ENCODE measurements around the gene MTHFD1. TPM values are rescaled to one million over a fixed set of nuclear protein-coding genes. Genes with fewer than 3 reads are reported as not detected.

Gene MTHFD1
- 28.2 and 33.6 TPM in 2 replicates for total RNA-seq

DNA sequence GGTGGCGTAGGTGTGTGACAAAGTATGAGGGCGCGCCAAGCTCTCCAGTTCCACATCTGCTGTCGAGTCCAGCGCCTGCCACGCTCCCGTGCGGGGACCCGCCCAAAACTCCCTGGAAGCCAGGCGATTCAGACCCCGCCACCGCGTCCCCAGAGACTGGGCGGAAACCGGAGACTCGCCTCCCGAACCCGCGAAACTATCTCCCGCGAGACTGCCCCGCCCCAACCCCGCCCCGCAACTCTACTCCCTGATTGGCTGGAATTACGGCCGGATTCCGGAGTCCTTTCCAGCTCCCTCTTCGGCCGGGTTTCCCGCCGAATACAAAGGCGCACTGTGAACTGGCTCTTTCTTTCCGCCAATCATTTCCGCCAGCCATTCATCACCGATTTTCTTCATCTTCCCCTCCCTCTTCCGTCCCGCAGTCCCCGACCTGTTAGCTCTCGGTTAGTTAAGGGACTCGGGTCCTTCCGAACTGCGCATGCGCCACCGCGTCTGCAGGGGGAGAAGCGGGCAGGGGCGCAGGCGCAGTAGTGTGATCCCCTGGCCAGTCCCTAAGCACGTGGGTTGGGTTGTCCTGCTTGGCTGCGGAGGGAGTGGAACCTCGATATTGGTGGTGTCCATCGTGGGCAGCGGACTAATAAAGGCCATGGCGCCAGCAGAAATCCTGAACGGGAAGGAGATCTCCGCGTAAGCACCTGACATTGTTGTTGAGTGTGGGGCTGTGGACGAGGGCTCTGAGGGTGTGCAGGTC lies at the start of gene MTHFD1:
MTHFD1 (plus strand) TSS at position 572 of the 751 bp plus-strand sequence; CDS start at position 647, 75 bp downstream.
- no peaks in the 10 kb centered on the region for H3K27me3 ChIP-seq (ENCODE audit: insufficient read depth, low read length)
- H3K27ac ChIP-seq (ENCODE audit: low read depth, low read length) = peak within 1 kb of the TSS; percentile 74
- H4K20me1 ChIP-seq (ENCODE audit: insufficient read depth, low read length) = no peaks in the 10 kb centered on the region
- DNase-seq (ENCODE audit: insufficient read length, low spot score, missing footprints) = peak; percentile 98
- peak within 1 kb of the TSS; percentile 94 for H3K4me2 ChIP-seq (ENCODE audit: insufficient read depth, low read length)
- H3K9me3 ChIP-seq (ENCODE audit: low read depth, low read length) = no peaks in the 10 kb centered on the region
- peak within 1 kb of the TSS; percentile 97 for H2AFZ ChIP-seq (ENCODE audit: low read length)
- H3K36me3 ChIP-seq (ENCODE audit: insufficient read depth, low read length) = peaks cover 5% of the 10 kb centered on the region
- peaks cover 47% of the 10 kb centered on the region for H3K79me2 ChIP-seq (ENCODE audit: insufficient read depth, low read length)
- no peaks in the 10 kb centered on the region for H3K4me1 ChIP-seq (ENCODE audit: insufficient read depth, low read length)
- TF ChIP-seq, protein P1, sequence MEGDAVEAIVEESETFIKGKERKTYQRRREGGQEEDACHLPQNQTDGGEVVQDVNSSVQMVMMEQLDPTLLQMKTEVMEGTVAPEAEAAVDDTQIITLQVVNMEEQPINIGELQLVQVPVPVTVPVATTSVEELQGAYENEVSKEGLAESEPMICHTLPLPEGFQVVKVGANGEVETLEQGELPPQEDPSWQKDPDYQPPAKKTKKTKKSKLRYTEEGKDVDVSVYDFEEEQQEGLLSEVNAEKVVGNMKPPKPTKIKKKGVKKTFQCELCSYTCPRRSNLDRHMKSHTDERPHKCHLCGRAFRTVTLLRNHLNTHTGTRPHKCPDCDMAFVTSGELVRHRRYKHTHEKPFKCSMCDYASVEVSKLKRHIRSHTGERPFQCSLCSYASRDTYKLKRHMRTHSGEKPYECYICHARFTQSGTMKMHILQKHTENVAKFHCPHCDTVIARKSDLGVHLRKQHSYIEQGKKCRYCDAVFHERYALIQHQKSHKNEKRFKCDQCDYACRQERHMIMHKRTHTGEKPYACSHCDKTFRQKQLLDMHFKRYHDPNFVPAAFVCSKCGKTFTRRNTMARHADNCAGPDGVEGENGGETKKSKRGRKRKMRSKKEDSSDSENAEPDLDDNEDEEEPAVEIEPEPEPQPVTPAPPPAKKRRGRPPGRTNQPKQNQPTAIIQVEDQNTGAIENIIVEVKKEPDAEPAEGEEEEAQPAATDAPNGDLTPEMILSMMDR (IDR thresholded peaks at IDR 0.05; ENCODE audit: extremely low read depth, low read depth, low read length) = no peak
- peak within 1 kb of the TSS; percentile 78 for H3K4me3 ChIP-seq (ENCODE audit: insufficient read depth, low read length)

DNA sequence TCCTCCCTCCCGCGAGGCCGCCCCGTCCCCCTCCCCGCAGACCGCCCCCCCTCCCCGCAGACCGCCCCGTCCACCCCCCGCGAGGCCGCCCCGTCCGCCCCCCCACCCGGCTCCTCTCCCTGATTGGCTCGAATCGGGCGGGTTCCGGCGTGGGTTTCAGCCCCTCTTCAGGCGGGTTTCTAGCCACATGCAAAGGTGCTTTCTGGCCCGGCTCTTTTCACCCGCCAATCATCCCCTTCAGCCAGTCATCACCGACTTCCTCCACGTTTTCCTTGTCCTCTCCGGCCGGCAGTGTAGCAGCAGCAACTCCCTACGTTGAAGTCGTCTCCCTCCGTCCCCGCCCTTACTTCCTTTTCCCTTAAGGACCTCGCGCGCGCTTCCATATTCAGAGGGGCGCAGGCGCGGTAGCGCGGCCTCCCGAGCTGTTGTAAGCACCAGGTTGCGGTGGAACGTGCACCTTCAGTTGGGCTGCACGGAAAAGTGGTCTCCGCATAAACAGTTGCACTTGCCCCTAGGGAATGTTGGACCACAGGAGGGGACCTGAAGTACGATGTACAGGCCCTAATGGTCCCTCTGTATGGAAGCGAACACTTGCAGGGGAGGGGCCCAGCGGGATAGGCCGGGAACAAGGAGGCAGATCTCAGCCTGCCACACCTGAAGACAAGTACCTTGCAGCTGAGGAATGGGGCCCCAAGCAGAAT lies 49.4 kb upstream of the MTHFD1 start:
- peak; percentile 98 for DNase-seq (ENCODE audit: insufficient read length, low spot score, missing footprints)
- Histone ChIP-seq H3K27ac (ENCODE audit: low read depth, low read length) (peak overlapping the region; percentile 47), H4K20me1 (ENCODE audit: insufficient read depth, low read length) (no peaks in the 10 kb centered on the region), H3K4me2 (ENCODE audit: insufficient read depth, low read length) (peak overlapping the region; percentile 88), H3K27me3 (ENCODE audit: insufficient read depth, low read length) (no peaks in the 10 kb centered on the region), H3K4me1 (ENCODE audit: insufficient read depth, low read length) (peaks cover 9% of the 10 kb centered on the region), H3K9me3 (ENCODE audit: low read depth, low read length) (peaks cover 2% of the 10 kb centered on the region), H3K79me2 (ENCODE audit: insufficient read depth, low read length) (no peaks in the 10 kb centered on the region), H2AFZ (ENCODE audit: low read length) (peak overlapping the region; percentile 98), H3K4me3 (ENCODE audit: insufficient read depth, low read length) (peak overlapping the region; percentile 85), H3K36me3 (ENCODE audit: insufficient read depth, low read length) (no peaks in the 10 kb centered on the region)
- TF ChIP-seq, protein P1 (IDR thresholded peaks at IDR 0.05; ENCODE audit: extremely low read depth, low read depth, low read length) = no peak

DNA sequence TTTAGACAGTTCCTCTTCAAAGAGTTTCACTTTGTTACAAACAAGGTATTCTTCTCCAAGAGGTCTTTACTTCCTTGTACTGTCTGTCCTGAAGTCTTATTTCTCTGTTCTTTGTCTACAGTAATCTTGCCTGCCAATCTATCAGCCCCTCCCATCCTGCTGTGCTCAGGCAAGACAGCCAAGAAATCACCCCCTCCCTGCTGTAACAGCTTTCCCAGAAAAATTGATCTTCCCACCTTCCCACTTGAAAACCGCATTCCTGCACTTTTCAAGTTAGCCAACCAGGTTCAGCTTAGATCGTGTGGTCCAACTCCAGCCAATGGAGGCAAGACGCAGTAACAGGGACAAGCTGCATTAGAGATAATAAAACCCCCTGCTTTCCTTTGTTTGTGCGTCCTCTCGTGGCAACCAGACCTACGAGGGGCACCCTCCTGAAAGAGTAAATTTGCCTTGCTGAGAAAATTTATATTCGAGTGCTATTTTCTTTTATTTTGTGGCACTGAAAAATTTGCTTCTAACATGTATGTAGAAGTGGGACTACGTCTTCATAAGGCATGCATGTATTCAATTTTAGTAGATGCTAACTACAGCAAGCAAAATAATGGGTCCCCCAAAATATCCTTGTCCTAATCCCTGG lies 47.5 kb upstream of the MTHFD1 start:
- H3K27ac ChIP-seq (ENCODE audit: low read depth, low read length) = no peak overlapping the region
- no peaks in the 10 kb centered on the region for H3K79me2 ChIP-seq (ENCODE audit: insufficient read depth, low read length)
- no peaks in the 10 kb centered on the region for H3K36me3 ChIP-seq (ENCODE audit: insufficient read depth, low read length)
- no peaks in the 10 kb centered on the region for H4K20me1 ChIP-seq (ENCODE audit: insufficient read depth, low read length)
- H3K4me1 ChIP-seq (ENCODE audit: insufficient read depth, low read length) = peaks cover 9% of the 10 kb centered on the region
- H3K27me3 ChIP-seq (ENCODE audit: insufficient read depth, low read length) = no peaks in the 10 kb centered on the region
- H3K9me3 ChIP-seq (ENCODE audit: low read depth, low read length) = peaks cover 2% of the 10 kb centered on the region
- DNase-seq (ENCODE audit: insufficient read length, low spot score, missing footprints) = no peak
- H3K4me3 ChIP-seq (ENCODE audit: insufficient read depth, low read length) = no peak overlapping the region
- TF ChIP-seq, protein P1 (IDR thresholded peaks at IDR 0.05; ENCODE audit: extremely low read depth, low read depth, low read length) = no peak
- H2AFZ ChIP-seq (ENCODE audit: low read length) = no peak overlapping the region
- no peak overlapping the region for H3K4me2 ChIP-seq (ENCODE audit: insufficient read depth, low read length)

DNA sequence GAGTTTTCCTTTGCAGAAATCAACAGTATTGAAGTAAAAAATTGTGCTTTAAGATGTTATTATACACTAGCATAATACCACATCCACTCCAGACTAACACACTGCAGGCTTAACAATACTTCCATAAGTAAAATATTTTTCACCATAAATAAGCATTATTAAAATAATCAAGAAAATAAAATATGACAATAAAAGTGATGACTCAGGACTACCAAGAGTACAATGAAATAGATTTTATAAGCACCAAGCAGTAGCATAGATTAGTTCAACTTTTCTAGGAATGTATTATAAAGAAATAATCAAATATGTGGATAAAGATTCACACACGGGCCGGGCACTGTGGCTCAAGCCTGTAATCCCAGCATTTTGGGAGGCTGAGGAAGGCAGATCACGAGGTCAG lies 40.4 kb upstream of the MTHFD1 start:
- Histone ChIP-seq H3K36me3 (ENCODE audit: insufficient read depth, low read length) (no peaks in the 10 kb centered on the region), H3K4me1 (ENCODE audit: insufficient read depth, low read length) (no peaks in the 10 kb centered on the region), H4K20me1 (ENCODE audit: insufficient read depth, low read length) (no peaks in the 10 kb centered on the region), H3K27me3 (ENCODE audit: insufficient read depth, low read length) (no peaks in the 10 kb centered on the region), H3K9me3 (ENCODE audit: low read depth, low read length) (no peaks in the 10 kb centered on the region), H2AFZ (ENCODE audit: low read length) (no peak overlapping the region), H3K27ac (ENCODE audit: low read depth, low read length) (no peak overlapping the region), H3K4me3 (ENCODE audit: insufficient read depth, low read length) (no peak overlapping the region), H3K4me2 (ENCODE audit: insufficient read depth, low read length) (no peak overlapping the region), H3K79me2 (ENCODE audit: insufficient read depth, low read length) (no peaks in the 10 kb centered on the region)
- DNase-seq (ENCODE audit: insufficient read length, low spot score, missing footprints) = no peak
- TF ChIP-seq, protein P1 (IDR thresholded peaks at IDR 0.05; ENCODE audit: extremely low read depth, low read depth, low read length) = no peak
